ENCODE results near the gene RASL11A.

RASL11A gene

DNA sequence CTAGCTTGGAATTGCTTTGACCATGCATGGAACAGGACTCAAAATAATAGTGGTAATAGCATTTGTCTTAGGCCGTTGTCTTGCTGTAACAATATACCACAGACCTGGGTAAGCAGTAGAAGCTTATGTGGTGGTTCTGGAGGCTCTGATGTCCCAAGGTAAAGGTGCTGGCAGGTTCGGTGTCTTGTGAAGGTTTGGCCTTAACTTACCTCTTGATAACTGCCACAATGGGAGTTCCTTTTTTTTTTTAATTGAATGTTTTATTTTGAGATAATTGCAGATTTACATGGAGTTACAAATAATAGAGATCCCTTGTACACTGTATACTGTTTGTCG, 13.4 kb upstream of the RASL11A start:
- Histone ChIP-seq H3K9ac (ENCODE audit: low read length) (no peak overlapping the region), H3K27ac (ENCODE audit: low read length) (no peak overlapping the region), H3K4me2 (ENCODE audit: low read depth, low read length) (no peak overlapping the region), H3K36me3 (replicated peaks; ENCODE audit: insufficient read depth, low read length) (no peaks in the 10 kb centered on the region; the same call in 1 of the 2 replicates), H3K4me1 (ENCODE audit: low read length) (no peaks in the 10 kb centered on the region), H3K4me3 (ENCODE audit: low read length) (no peak overlapping the region), H3K27me3 (replicated peaks; ENCODE audit: insufficient read depth, low read length) (no peaks in the 10 kb centered on the region), H3K9me3 (replicated peaks; ENCODE audit: insufficient read depth, low read length) (no peaks in the 10 kb centered on the region), H4K20me1 (ENCODE audit: insufficient read depth, low read length) (no peaks in the 10 kb centered on the region; the same call in 1 of the 2 replicates), H3K79me2 (ENCODE audit: low read length) (peaks cover 54% of the 10 kb centered on the region), H2AFZ (ENCODE audit: low read length) (no peak overlapping the region), H3K9me2 (replicated peaks; ENCODE audit: insufficient read depth, low read length) (no peaks in the 10 kb centered on the region), H3F3A (ENCODE audit: insufficient read depth, low read length) (no peaks in the 10 kb centered on the region)
- TF ChIP-seq EZH2 (optimal IDR thresholded peaks at IDR 0.05; ENCODE audit: low read depth, low read length) (no peak), EZH2phosphoT487 (IDR thresholded peaks at IDR 0.05; ENCODE audit: low read length) (no peak)
- TF ChIP-seq, protein P1, sequence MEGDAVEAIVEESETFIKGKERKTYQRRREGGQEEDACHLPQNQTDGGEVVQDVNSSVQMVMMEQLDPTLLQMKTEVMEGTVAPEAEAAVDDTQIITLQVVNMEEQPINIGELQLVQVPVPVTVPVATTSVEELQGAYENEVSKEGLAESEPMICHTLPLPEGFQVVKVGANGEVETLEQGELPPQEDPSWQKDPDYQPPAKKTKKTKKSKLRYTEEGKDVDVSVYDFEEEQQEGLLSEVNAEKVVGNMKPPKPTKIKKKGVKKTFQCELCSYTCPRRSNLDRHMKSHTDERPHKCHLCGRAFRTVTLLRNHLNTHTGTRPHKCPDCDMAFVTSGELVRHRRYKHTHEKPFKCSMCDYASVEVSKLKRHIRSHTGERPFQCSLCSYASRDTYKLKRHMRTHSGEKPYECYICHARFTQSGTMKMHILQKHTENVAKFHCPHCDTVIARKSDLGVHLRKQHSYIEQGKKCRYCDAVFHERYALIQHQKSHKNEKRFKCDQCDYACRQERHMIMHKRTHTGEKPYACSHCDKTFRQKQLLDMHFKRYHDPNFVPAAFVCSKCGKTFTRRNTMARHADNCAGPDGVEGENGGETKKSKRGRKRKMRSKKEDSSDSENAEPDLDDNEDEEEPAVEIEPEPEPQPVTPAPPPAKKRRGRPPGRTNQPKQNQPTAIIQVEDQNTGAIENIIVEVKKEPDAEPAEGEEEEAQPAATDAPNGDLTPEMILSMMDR (IDR thresholded peaks at IDR 0.05; ENCODE audit: low read length) = no peak
- DNase-seq = no peak

DNA sequence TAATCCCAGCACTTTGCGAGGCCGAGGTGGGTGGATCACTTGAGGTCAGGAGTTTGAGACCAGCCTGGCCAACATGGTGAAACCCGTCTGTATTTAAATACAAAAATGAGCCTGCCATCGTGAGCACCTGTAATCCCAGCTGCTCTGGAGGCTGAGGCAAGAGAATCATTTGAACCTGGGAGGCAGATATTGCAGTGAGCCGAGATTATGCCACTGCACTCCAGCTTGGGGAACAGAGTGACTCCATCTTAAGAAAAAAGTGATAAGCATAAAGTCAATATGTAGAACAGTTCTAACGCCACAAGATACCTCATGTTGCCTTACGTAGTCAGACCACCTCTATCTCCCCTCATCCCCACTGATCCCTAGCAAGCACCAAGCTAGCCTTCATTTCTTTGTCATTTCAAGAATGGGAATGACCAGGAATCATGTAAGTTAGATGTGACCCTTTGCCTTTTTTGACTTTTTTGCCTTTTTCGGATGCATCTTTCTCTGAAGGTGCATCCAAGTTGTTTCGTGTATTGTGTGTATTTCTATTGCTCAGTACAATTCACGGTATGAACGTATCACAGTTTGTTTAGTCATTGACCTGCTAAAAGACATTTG, 12.9 kb upstream of the RASL11A start:
- Histone ChIP-seq H3K4me1 (ENCODE audit: low read length) (no peaks in the 10 kb centered on the region), H3K4me3 (ENCODE audit: low read length) (no peak overlapping the region), H3K9ac (ENCODE audit: low read length) (no peak overlapping the region), H3K79me2 (ENCODE audit: low read length) (peaks cover 48% of the 10 kb centered on the region), H3K36me3 (replicated peaks; ENCODE audit: insufficient read depth, low read length) (no peaks in the 10 kb centered on the region; the same call in 1 of the 2 replicates), H3K4me2 (ENCODE audit: low read depth, low read length) (no peak overlapping the region), H3K9me2 (replicated peaks; ENCODE audit: insufficient read depth, low read length) (no peaks in the 10 kb centered on the region), H3F3A (ENCODE audit: insufficient read depth, low read length) (no peaks in the 10 kb centered on the region), H3K9me3 (replicated peaks; ENCODE audit: insufficient read depth, low read length) (no peaks in the 10 kb centered on the region), H2AFZ (ENCODE audit: low read length) (no peak overlapping the region), H3K27ac (ENCODE audit: low read length) (no peak overlapping the region), H3K27me3 (replicated peaks; ENCODE audit: insufficient read depth, low read length) (no peaks in the 10 kb centered on the region), H4K20me1 (ENCODE audit: insufficient read depth, low read length) (no peaks in the 10 kb centered on the region; the same call in 1 of the 2 replicates)
- no peak for TF ChIP-seq EZH2phosphoT487 (IDR thresholded peaks at IDR 0.05; ENCODE audit: low read length)
- TF ChIP-seq, protein P1 (IDR thresholded peaks at IDR 0.05; ENCODE audit: low read length) = no peak
- no peak for TF ChIP-seq EZH2 (optimal IDR thresholded peaks at IDR 0.05; ENCODE audit: low read depth, low read length)
- DNase-seq = no peak

DNA sequence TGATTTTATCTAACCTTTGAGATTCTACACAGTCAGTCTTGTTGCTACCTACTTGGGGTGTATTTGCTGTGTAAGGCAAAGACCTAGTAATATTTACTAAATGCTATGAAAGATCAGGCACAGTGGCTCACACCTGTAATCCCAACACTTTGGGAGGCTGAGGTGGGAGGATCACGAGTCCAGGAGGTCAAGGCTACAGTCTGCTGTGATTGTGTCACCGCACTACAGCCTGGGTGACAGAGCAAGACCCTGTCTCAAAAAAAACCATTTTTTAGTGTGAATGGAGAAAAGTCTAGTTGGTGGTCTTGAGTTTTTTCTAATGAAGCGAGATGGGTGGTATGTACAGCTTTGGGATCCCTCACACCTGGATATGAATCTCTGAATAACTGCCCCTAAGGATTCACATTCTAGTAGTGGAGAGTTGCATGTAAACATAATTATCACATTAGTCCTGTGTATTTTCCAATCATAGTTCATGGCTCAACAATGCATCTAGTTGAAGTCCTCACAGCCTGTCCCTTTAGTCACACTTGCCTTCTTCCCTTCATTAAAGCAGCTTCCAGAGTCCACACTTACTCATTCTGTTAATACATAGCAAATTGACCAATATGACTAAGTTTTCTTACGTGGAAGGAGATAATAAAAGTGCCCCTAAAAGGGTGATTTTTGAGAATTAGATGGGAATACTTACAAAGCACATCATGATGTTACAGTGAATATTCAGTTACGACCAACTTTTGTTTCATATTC, 11.8 kb upstream of the RASL11A start:
- no peak overlapping the region for H3K9ac ChIP-seq (ENCODE audit: low read length)
- no peak for TF ChIP-seq EZH2 (optimal IDR thresholded peaks at IDR 0.05; ENCODE audit: low read depth, low read length)
- no peak for TF ChIP-seq EZH2phosphoT487 (IDR thresholded peaks at IDR 0.05; ENCODE audit: low read length)
- TF ChIP-seq, protein P1 (IDR thresholded peaks at IDR 0.05; ENCODE audit: low read length) = no peak
- H3K27ac ChIP-seq (ENCODE audit: low read length) = no peak overlapping the region
- H2AFZ ChIP-seq (ENCODE audit: low read length) = no peak overlapping the region
- H3K27me3 ChIP-seq (replicated peaks; ENCODE audit: insufficient read depth, low read length) = no peaks in the 10 kb centered on the region
- H3K4me2 ChIP-seq (ENCODE audit: low read depth, low read length) = no peak overlapping the region
- H3K79me2 ChIP-seq (ENCODE audit: low read length) = peaks cover 38% of the 10 kb centered on the region
- no peak overlapping the region for H3K4me3 ChIP-seq (ENCODE audit: low read length)
- DNase-seq = no peak
- no peaks in the 10 kb centered on the region for H3K4me1 ChIP-seq (ENCODE audit: low read length)
- no peaks in the 10 kb centered on the region for H3K9me2 ChIP-seq (replicated peaks; ENCODE audit: insufficient read depth, low read length)
- no peaks in the 10 kb centered on the region for H3F3A ChIP-seq (ENCODE audit: insufficient read depth, low read length)
- no peaks in the 10 kb centered on the region; the same call in 1 of the 2 replicates for H3K36me3 ChIP-seq (replicated peaks; ENCODE audit: insufficient read depth, low read length)
- H4K20me1 ChIP-seq (ENCODE audit: insufficient read depth, low read length) = no peaks in the 10 kb centered on the region; the same call in 1 of the 2 replicates
- no peaks in the 10 kb centered on the region for H3K9me3 ChIP-seq (replicated peaks; ENCODE audit: insufficient read depth, low read length)
